Common myeloid progenitor, CD34-positive (primary cell): ENCODE data around the gene EPB41L4B.
"Not testable (repeated sequence)": the region's sequence is repeated elsewhere in the genome, so short reads cannot be mapped to it uniquely, and the experiment has no call there.

Experiments used
- CTCF ChIA-PET: fragments of 350-600 bp; sonication (Branson Sonifier 250); formaldehyde crosslinking; loops from one replicate; lab custom pipeline; 2021; ENCODE audit warnings: antibody characterized with exemption; lab: Charles Lee
- POLR2A ChIA-PET: fragments of 350-600 bp; sonication (Branson Sonifier 250); formaldehyde crosslinking; loops from one replicate; lab custom pipeline; 2021; ENCODE audit warnings: antibody characterized with exemption; lab: Charles Lee
- DNase-seq, 3 donors: peaks; one replicate each; pipeline versions ENCODE4 v3.0.0 to v3.0.0-alpha.2; 2013
- H3K27ac ChIP-seq, 2 experiments: 1 replicate in 1 of 2; 2 replicates in 1 of 2; pipeline ENCODE4 v1.7.0; 2013; ENCODE audit warnings: inconsistent platforms in 2 of 2, low read length in 2 of 2, mild to moderate bottlenecking in 2 of 2, low read depth in 1 of 2, moderate library complexity in 1 of 2; ENCODE audit not compliant: severe bottlenecking in 2 of 2, insufficient read depth in 1 of 2, poor library complexity in 1 of 2
- H3K27me3 ChIP-seq, 5 experiments: replicated peaks in 2 of 5; 1 replicate in 3 of 5; 2 replicates in 2 of 5; pipeline versions ENCODE4 v1.6.1 to v1.7.0; 2013; ENCODE audit warnings: low read length in 4 of 5, mild to moderate bottlenecking in 2 of 5, moderate library complexity in 2 of 5, inconsistent platforms in 1 of 5; ENCODE audit not compliant: insufficient read depth in 5 of 5, control insufficient read depth in 4 of 5
- H3K36me3 ChIP-seq, 4 experiments: 1 replicate in 2 of 4; 2 replicates in 2 of 4; pipeline versions ENCODE4 v1.6.1 to v1.7.0; 2013; ENCODE audit warnings: low read length in 3 of 4, control low read depth in 1 of 4, mild to moderate bottlenecking in 1 of 4; ENCODE audit not compliant: control insufficient read depth in 4 of 4, insufficient read depth in 4 of 4
- H3K4me1 ChIP-seq, 4 experiments: 1 replicate in 3 of 4; 2 replicates in 1 of 4; pipeline versions ENCODE4 v1.6.1 to v1.7.1; 2013; ENCODE audit warnings: low read length in 3 of 4, mild to moderate bottlenecking in 3 of 4, control low read depth in 1 of 4, inconsistent platforms in 1 of 4, moderate library complexity in 1 of 4; ENCODE audit not compliant: control insufficient read depth in 4 of 4, insufficient read depth in 4 of 4; ENCODE audit errors: control extremely low read depth in 1 of 4
- H3K4me3 ChIP-seq, 7 experiments: 1 replicate in 4 of 7; 2 replicates in 3 of 7; pipeline versions ENCODE4 v1.5.1 to v1.7.0; 2013; ENCODE audit warnings: mild to moderate bottlenecking in 7 of 7, low read length in 6 of 7, moderate library complexity in 6 of 7, inconsistent platforms in 2 of 7, low read depth in 2 of 7, control low read depth in 1 of 7; ENCODE audit not compliant: insufficient read depth in 4 of 7, control insufficient read depth in 1 of 7; ENCODE audit errors: extremely low read depth in 1 of 7
- H3K9me3 ChIP-seq, 5 experiments: 1 replicate in 4 of 5; 2 replicates in 1 of 5; pipeline versions ENCODE4 v1.6.1 to v1.7.1; 2013; ENCODE audit warnings: low read length in 4 of 5, mild to moderate bottlenecking in 2 of 5, inconsistent platforms in 1 of 5, low read depth in 1 of 5, moderate library complexity in 1 of 5; ENCODE audit not compliant: control insufficient read depth in 4 of 5, insufficient read depth in 2 of 5; ENCODE audit errors: control extremely low read depth in 1 of 5
- WGBS: methylation state at CpG from one replicate; pipeline ENCODE4 v1.1.5; 2013; ENCODE audit not compliant: insufficient coverage; 5-methylcytosine and 5-hydroxymethylcytosine counted together

Gene EPB41L4B

GRCh38 chr9:109351032-109351431, 30.2 kb upstream of the EPB41L4B start:
- ChIA-PET CTCF (no interaction called here), POLR2A (no interaction called here)
- H3K27ac ChIP-seq: no peak overlapping the region
- H3K9me3 ChIP-seq: no peaks in the 10 kb centered on the region
- H3K36me3 ChIP-seq: no peaks in the 10 kb centered on the region
- no peak overlapping the region for H3K4me3 ChIP-seq
- DNase-seq: no peak
- WGBS: 92% methylated on average over 3 of the region's 5 CpGs
- H3K4me1 ChIP-seq: no peaks in the 10 kb centered on the region
- H3K27me3 ChIP-seq: peaks cover 2 to 56% (median 8%) of the 10 kb centered on the region in 5 experiments

- H3K4me3 ChIP-seq: no peak overlapping the region
- H3K27ac ChIP-seq: no peak overlapping the region
Measured at GRCh38 chr9:109349421-109349846, 28.6 kb upstream of the EPB41L4B start.

GRCh38 chr9:109346904-109347303, 26.0 kb upstream of the EPB41L4B start:
- no peaks in the 10 kb centered on the region for H3K9me3 ChIP-seq
- H3K27ac ChIP-seq: no peak overlapping the region
- POLR2A ChIA-PET: no interaction called here
- H3K36me3 ChIP-seq: no peaks in the 10 kb centered on the region
- DNase-seq: no peak
- H3K4me3 ChIP-seq: no peak overlapping the region
- WGBS: 100% methylated on average over 3 of the region's 3 CpGs
- peaks cover 2 to 55% (median 9%) of the 10 kb centered on the region in 5 experiments for H3K27me3 ChIP-seq
- CTCF ChIA-PET: interaction anchor here (1.5 kb wide), 1 partner anchor 64 kb away, joined by 3 read pairs; no protein-coding TSS in a partner anchor
- H3K4me1 ChIP-seq: no peaks in the 10 kb centered on the region

More at GRCh38 chr9:109349421-109349846, 28.6 kb upstream of the EPB41L4B start:
- DNase-seq: no peak
- no peaks in the 10 kb centered on the region for H3K4me1 ChIP-seq
- ChIA-PET POLR2A (no interaction called here), CTCF (no interaction called here)
- H3K27me3 ChIP-seq: peaks cover 2 to 61% (median 11%) of the 10 kb centered on the region in 5 experiments
- no peaks in the 10 kb centered on the region for H3K36me3 ChIP-seq
- no peaks in the 10 kb centered on the region for H3K9me3 ChIP-seq

- DNase-seq: no peak
- whole genome bisulfite sequencing: 92% methylated on average over 3 of the region's 3 CpGs
- ChIA-PET CTCF (no interaction called here), POLR2A (no interaction called here)
- peaks cover under 1 to 44% (median 9%) of the 10 kb centered on the region in 5 experiments for H3K27me3 ChIP-seq
- no peak overlapping the region for H3K4me3 ChIP-seq
- no peaks in the 10 kb centered on the region for H3K4me1 ChIP-seq
- no peaks in the 10 kb centered on the region for H3K36me3 ChIP-seq
- H3K27ac ChIP-seq: no peak overlapping the region
- H3K9me3 ChIP-seq: no peaks in the 10 kb centered on the region
Measured at GRCh38 chr9:109344866-109345265, 24.0 kb upstream of the EPB41L4B start.

- DNase-seq: no peak
- Histone ChIP-seq H3K27me3 (peaks cover 0 to 36% (median 12%) of the 10 kb centered on the region in 5 experiments), H3K9me3 (no peaks in the 10 kb centered on the region), H3K4me1 (no peaks in the 10 kb centered on the region), H3K27ac (no peak overlapping the region), H3K4me3 (no peak overlapping the region), H3K36me3 (no peaks in the 10 kb centered on the region)
- CTCF ChIA-PET: interaction anchor here (1.0 kb wide), 1 partner anchor 13 kb away, joined by 3 read pairs; no protein-coding TSS in a partner anchor
- 97% methylated on average over 4 of the region's 4 CpGs for WGBS
- POLR2A ChIA-PET: no interaction called here
Measured at GRCh38 chr9:109342878-109343277, 22.0 kb upstream of the EPB41L4B start.

GRCh38 chr9:109341561-109341960, 20.7 kb upstream of the EPB41L4B start:
- Histone ChIP-seq H3K27me3 (peaks cover 0 to 36% (median 7%) of the 10 kb centered on the region in 5 experiments), H3K4me1 (no peaks in the 10 kb centered on the region), H3K9me3 (no peaks in the 10 kb centered on the region), H3K36me3 (no peaks in the 10 kb centered on the region), H3K27ac (no peak overlapping the region), H3K4me3 (no peak overlapping the region)
- DNase-seq: no peak
- WGBS: 71% methylated on average over 6 of the region's 6 CpGs
- ChIA-PET CTCF (interaction anchor here (0.6 to 0.7 kb wide), 2 partner anchors 23 to 129 kb away, joined by 3 to 5 read pairs; no protein-coding TSS in a partner anchor), POLR2A (no interaction called here)

GRCh38 chr9:109340979-109341378, 20.1 kb upstream of the EPB41L4B start:
- POLR2A ChIA-PET, H3K4me3 ChIP-seq, H3K4me1 ChIP-seq, CTCF ChIA-PET, DNase-seq, H3K9me3 ChIP-seq, H3K27ac ChIP-seq, H3K36me3 ChIP-seq: not testable (repeated sequence)
- no CpG with 5 or more reads among the region's 7 CpGs for WGBS
- peaks cover 0 to 41% (median 11%) of the 10 kb centered on the region in 5 experiments for H3K27me3 ChIP-seq
